Liver (tissue), 9 donors: ENCODE measurements around the gene LPP. TPM values are rescaled to one million over a fixed set of nuclear protein-coding genes. Genes with fewer than 3 reads are reported as not detected.

Source experiments
- DNase-seq: peaks from one replicate; pipeline ENCODE4 v3.0.0-alpha.2; 2017; ENCODE audit warnings: low spot score
- H3K27ac ChIP-seq, 2 donors: one replicate each; pipeline ENCODE4 v1.7.0; 2013; ENCODE audit warnings: inconsistent platforms in 2 of 2, low read length in 2 of 2, control low read depth in 1 of 2, low read depth in 1 of 2, mild to moderate bottlenecking in 1 of 2
- H3K27me3 ChIP-seq, 4 donors: one replicate each; pipeline versions ENCODE4 v1.6.1 to v1.7.0; 2013; ENCODE audit warnings: low read length in 3 of 4, inconsistent platforms in 1 of 4, mild to moderate bottlenecking in 1 of 4, moderate library complexity in 1 of 4; ENCODE audit not compliant: control insufficient read depth in 4 of 4, insufficient read depth in 4 of 4
- H3K36me3 ChIP-seq, 4 donors: one replicate each; pipeline versions ENCODE4 v1.6.1 to v1.7.0; 2013; ENCODE audit warnings: low read length in 3 of 4, mild to moderate bottlenecking in 3 of 4, low read depth in 1 of 4, moderate library complexity in 1 of 4; ENCODE audit not compliant: control insufficient read depth in 4 of 4, insufficient read depth in 3 of 4
- H3K4me1 ChIP-seq, 4 donors: one replicate each; pipeline versions ENCODE4 v1.6.1 to v1.7.0; 2013; ENCODE audit warnings: low read length in 3 of 4, mild to moderate bottlenecking in 3 of 4, moderate library complexity in 1 of 4; ENCODE audit not compliant: control insufficient read depth in 4 of 4, insufficient read depth in 4 of 4
- H3K4me3 ChIP-seq, 3 donors: one replicate each; pipeline versions ENCODE4 v1.6.1 to v1.7.0; 2013; ENCODE audit warnings: low read length in 3 of 3, control low read depth in 1 of 3, low read depth in 1 of 3, mild to moderate bottlenecking in 1 of 3
- H3K9ac ChIP-seq, 2 donors: one replicate each; pipeline ENCODE4 v1.7.0; 2013; ENCODE audit warnings: low read length in 2 of 2, mild to moderate bottlenecking in 2 of 2, moderate library complexity in 2 of 2, control low read depth in 1 of 2, low read depth in 1 of 2
- H3K9me3 ChIP-seq, 4 donors: one replicate each; pipeline versions ENCODE4 v1.6.1 to v1.7.0; 2013; ENCODE audit warnings: low read length in 3 of 4; ENCODE audit not compliant: control insufficient read depth in 4 of 4
- EGR1 ChIP-seq, 2 donors: IDR thresholded peaks; 2 replicates each; pipeline ENCODE4 v1.6.1; 2016 to 2018; ENCODE audit warnings: antibody characterized with exemption in 2 of 2, low read depth in 2 of 2
- FOXA1 ChIP-seq: IDR thresholded peaks from 2 replicates; pipeline ENCODE4 v1.6.1; 2016; ENCODE audit warnings: antibody characterized with exemption
- FOXA2 ChIP-seq: IDR thresholded peaks from 2 replicates; pipeline ENCODE4 v1.6.1; 2016; ENCODE audit warnings: antibody characterized with exemption
- GABPA ChIP-seq, 2 donors: IDR thresholded peaks in 1 of 2; conservative IDR thresholded peaks in 1 of 2; 2 replicates each; pipeline ENCODE4 v1.6.1; 2016; ENCODE audit warnings: antibody characterized with exemption in 2 of 2, mild to moderate bottlenecking in 1 of 2, moderate library complexity in 1 of 2
- HNF4A ChIP-seq, 2 donors: conservative IDR thresholded peaks; 2 replicates each; pipeline ENCODE4 v1.6.1; 2016; ENCODE audit warnings: antibody characterized with exemption in 2 of 2, mild to moderate bottlenecking in 2 of 2
- NR2F2 ChIP-seq: IDR thresholded peaks from 2 replicates; pipeline ENCODE4 v1.6.1; 2016; ENCODE audit warnings: antibody characterized with exemption
- RXRA ChIP-seq, 2 donors: IDR thresholded peaks; 2 replicates each; pipeline ENCODE4 v1.6.1; 2017 to 2018; ENCODE audit warnings: antibody characterized with exemption in 2 of 2, mild to moderate bottlenecking in 1 of 2
- TAF1 ChIP-seq: conservative IDR thresholded peaks from 2 replicates; pipeline ENCODE4 v1.6.1; 2016; ENCODE audit warnings: antibody characterized with exemption, mild to moderate bottlenecking
- YY1 ChIP-seq: IDR thresholded peaks from 2 replicates; pipeline ENCODE4 v1.6.1; 2016; ENCODE audit warnings: antibody characterized with exemption, mild to moderate bottlenecking
- WGBS: extraction: QIAGEN DNeasy Blood & Tissue Kit; methylation state at CpG from one replicate; pipeline ENCODE4 v1.1.7; 2013; 5-methylcytosine and 5-hydroxymethylcytosine counted together
- polyA plus RNA-seq, 2 donors: library from polyadenylated mRNA; stranded (reverse) in 1 of 2; unstranded in 1 of 2; fragments of 200-250 nt in 1 of 2; fragments of >200 nt in 1 of 2; fragmentation: Nextera tagmentation in 1 of 2; extraction: Ambion mirVana in 1 of 2; gene quantifications; one replicate each; pipeline versions ENCODE4 v1.2.1 to v1.2.3, GENCODE V29; 2013 to 2015
- total RNA-seq, 2 donors: library from RNA; depleted of rRNA; stranded (reverse); fragments of >200 nt; gene quantifications; one replicate each; pipeline ENCODE4 v1.2.3, GENCODE V29; 2014
- TF ChIP-seq, protein P1 (sequence below): IDR thresholded peaks from 2 replicates; pipeline ENCODE4 v1.6.1; 2016; ENCODE audit warnings: antibody characterized with exemption, mild to moderate bottlenecking
- TF ChIP-seq, protein P2 (sequence below): fragments of 150-350 bp; IDR thresholded peaks from 2 replicates; pipeline ENCODE4 v1.5.1; 2017; ENCODE audit warnings: improper control_type of control experiment, low read depth, low read length; ENCODE audit not compliant: missing input control
- TF ChIP-seq, protein P3 (sequence below): IDR thresholded peaks from 2 replicates; pipeline ENCODE4 v1.6.1; 2016; ENCODE audit warnings: antibody characterized with exemption
- TF ChIP-seq, protein P4 (sequence below): IDR thresholded peaks from 2 replicates; pipeline ENCODE4 v1.6.1; 2016; ENCODE audit warnings: antibody characterized with exemption
- TF ChIP-seq, protein P5 (sequence below): IDR thresholded peaks from 2 replicates; pipeline ENCODE4 v1.6.1; 2016; ENCODE audit warnings: antibody characterized with exemption
- donor health status: healthy.
- donor health status: healthy.
- donor health status: healthy.
- donor health status: healthy.
- donor health status: healthy.

LPP gene
- total and polyA plus RNA-seq, 4 donors: 3.3 to 53.7 (median 28.2) TPM

DNA sequence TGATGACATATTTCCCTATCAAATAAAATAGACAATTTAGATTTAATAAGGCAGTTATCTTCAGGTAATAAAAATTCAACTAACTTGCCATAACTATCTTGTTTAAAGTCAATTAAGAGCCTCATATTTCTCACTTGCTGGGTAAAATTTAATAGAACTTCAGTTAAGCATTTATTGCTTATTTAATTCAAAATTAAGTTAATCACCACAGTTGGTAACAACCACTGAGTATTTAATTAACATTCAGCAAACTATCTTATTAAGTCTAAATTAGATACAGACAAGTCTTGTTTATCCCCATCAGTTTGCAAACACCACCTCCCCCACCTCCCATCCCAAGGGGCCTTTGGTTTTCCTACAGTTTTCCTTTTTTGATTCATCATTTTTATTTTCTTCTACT is 14.7 kb downstream of the LPP start:
- H3K4me1 ChIP-seq: peaks cover 16 to 73% (median 50%) of the 10 kb centered on the region in 4 donors
- no peaks in the 10 kb centered on the region for H3K9me3 ChIP-seq
- no peaks in the 10 kb centered on the region for H3K36me3 ChIP-seq
- no peak overlapping the region for H3K4me3 ChIP-seq
- H3K27ac ChIP-seq: no peak overlapping the region
- H3K9ac ChIP-seq: no peak overlapping the region
- TF ChIP-seq, protein P1, sequence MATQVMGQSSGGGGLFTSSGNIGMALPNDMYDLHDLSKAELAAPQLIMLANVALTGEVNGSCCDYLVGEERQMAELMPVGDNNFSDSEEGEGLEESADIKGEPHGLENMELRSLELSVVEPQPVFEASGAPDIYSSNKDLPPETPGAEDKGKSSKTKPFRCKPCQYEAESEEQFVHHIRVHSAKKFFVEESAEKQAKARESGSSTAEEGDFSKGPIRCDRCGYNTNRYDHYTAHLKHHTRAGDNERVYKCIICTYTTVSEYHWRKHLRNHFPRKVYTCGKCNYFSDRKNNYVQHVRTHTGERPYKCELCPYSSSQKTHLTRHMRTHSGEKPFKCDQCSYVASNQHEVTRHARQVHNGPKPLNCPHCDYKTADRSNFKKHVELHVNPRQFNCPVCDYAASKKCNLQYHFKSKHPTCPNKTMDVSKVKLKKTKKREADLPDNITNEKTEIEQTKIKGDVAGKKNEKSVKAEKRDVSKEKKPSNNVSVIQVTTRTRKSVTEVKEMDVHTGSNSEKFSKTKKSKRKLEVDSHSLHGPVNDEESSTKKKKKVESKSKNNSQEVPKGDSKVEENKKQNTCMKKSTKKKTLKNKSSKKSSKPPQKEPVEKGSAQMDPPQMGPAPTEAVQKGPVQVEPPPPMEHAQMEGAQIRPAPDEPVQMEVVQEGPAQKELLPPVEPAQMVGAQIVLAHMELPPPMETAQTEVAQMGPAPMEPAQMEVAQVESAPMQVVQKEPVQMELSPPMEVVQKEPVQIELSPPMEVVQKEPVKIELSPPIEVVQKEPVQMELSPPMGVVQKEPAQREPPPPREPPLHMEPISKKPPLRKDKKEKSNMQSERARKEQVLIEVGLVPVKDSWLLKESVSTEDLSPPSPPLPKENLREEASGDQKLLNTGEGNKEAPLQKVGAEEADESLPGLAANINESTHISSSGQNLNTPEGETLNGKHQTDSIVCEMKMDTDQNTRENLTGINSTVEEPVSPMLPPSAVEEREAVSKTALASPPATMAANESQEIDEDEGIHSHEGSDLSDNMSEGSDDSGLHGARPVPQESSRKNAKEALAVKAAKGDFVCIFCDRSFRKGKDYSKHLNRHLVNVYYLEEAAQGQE: no peak
- TF ChIP-seq, protein P2, sequence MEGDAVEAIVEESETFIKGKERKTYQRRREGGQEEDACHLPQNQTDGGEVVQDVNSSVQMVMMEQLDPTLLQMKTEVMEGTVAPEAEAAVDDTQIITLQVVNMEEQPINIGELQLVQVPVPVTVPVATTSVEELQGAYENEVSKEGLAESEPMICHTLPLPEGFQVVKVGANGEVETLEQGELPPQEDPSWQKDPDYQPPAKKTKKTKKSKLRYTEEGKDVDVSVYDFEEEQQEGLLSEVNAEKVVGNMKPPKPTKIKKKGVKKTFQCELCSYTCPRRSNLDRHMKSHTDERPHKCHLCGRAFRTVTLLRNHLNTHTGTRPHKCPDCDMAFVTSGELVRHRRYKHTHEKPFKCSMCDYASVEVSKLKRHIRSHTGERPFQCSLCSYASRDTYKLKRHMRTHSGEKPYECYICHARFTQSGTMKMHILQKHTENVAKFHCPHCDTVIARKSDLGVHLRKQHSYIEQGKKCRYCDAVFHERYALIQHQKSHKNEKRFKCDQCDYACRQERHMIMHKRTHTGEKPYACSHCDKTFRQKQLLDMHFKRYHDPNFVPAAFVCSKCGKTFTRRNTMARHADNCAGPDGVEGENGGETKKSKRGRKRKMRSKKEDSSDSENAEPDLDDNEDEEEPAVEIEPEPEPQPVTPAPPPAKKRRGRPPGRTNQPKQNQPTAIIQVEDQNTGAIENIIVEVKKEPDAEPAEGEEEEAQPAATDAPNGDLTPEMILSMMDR: no peak
- no peak for TF ChIP-seq GABPA (IDR thresholded peaks at IDR 0.05 in 1 of 2, conservative IDR thresholded peaks at IDR 0.05 in 1 of 2)
- no peaks in the 10 kb centered on the region for H3K27me3 ChIP-seq
- no peak for DNase-seq

DNA sequence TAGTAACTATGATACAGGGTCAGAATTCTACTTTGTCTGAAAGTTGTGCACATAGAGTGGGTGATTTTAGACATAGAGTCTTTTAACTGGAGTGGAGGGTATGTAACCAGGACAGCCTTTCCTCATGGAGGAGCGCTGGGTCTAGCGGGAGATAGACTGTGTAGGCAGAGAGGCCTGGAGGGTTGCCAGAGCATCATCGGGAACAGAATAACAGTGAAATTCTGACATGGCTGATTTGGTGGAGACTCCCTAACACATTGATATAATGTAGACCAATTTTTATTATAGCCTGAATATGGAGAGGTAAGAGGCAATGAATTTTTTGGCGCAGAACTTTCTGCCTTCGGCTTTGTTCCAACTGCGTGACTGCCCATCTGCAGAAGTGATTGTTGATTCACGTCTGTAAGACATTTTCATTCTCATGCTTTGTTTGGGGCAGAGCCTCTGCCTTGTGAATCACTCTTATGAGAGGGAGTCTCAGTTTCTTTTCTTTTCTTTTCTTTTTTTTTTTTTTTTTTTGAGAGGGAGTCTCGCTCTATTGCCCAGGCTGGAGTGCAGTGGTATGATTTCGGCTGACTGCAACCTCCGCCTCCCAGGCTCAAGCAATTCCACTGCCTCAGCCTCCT is 16.0 kb downstream of the LPP start:
- WGBS: 92% methylated on average over 10 of the region's 10 CpGs
- H3K27ac ChIP-seq: peak overlapping the region; percentile 5 to 87
- H3K9ac ChIP-seq: no peak overlapping the region
- H3K36me3 ChIP-seq: no peaks in the 10 kb centered on the region
- no peaks in the 10 kb centered on the region for H3K27me3 ChIP-seq
- TF ChIP-seq, protein P1: no peak
- TF ChIP-seq GABPA (IDR thresholded peaks at IDR 0.05 in 1 of 2, conservative IDR thresholded peaks at IDR 0.05 in 1 of 2) (no peak), RXRA (IDR thresholded peaks at IDR 0.05) (no peak), YY1 (no peak), FOXA2 (no peak), HNF4A (conservative IDR thresholded peaks at IDR 0.05) (no peak), NR2F2 (no peak), EGR1 (IDR thresholded peaks at IDR 0.05; ENCODE audit: low read depth in 2 of 2) (no peak), FOXA1 (no peak), TAF1 (no peak)
- TF ChIP-seq, protein P3, sequence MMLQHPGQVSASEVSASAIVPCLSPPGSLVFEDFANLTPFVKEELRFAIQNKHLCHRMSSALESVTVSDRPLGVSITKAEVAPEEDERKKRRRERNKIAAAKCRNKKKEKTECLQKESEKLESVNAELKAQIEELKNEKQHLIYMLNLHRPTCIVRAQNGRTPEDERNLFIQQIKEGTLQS: no peak
- TF ChIP-seq, protein P4, sequence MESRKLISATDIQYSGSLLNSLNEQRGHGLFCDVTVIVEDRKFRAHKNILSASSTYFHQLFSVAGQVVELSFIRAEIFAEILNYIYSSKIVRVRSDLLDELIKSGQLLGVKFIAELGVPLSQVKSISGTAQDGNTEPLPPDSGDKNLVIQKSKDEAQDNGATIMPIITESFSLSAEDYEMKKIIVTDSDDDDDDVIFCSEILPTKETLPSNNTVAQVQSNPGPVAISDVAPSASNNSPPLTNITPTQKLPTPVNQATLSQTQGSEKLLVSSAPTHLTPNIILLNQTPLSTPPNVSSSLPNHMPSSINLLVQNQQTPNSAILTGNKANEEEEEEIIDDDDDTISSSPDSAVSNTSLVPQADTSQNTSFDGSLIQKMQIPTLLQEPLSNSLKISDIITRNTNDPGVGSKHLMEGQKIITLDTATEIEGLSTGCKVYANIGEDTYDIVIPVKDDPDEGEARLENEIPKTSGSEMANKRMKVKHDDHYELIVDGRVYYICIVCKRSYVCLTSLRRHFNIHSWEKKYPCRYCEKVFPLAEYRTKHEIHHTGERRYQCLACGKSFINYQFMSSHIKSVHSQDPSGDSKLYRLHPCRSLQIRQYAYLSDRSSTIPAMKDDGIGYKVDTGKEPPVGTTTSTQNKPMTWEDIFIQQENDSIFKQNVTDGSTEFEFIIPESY: no peak
- TF ChIP-seq, protein P5, sequence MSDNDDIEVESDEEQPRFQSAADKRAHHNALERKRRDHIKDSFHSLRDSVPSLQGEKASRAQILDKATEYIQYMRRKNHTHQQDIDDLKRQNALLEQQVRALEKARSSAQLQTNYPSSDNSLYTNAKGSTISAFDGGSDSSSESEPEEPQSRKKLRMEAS: no peak
- no peak for DNase-seq
- peaks cover 12 to 64% (median 41%) of the 10 kb centered on the region in 4 donors for H3K4me1 ChIP-seq
- no peak overlapping the region for H3K4me3 ChIP-seq
- H3K9me3 ChIP-seq: no peaks in the 10 kb centered on the region
